GM19452 (cell line): ENCODE measurements around the gene DHRS4.
"Not testable (repeated sequence)": the region's sequence is repeated elsewhere in the genome, so short reads cannot be mapped to it uniquely, and the experiment has no call there.

Experiments
- ATAC-seq: cut with Tn5 transposase; IDR thresholded peaks from one replicate; pipeline ENCODE4 v1.9.1; 2021; ENCODE audit not compliant: unreplicated experiment

The DHRS4 gene

GRCh38 chr14:23981951-23982813 is 28.6 kb downstream of the DHRS4 start:
- not testable (repeated sequence) for ATAC-seq

DNA sequence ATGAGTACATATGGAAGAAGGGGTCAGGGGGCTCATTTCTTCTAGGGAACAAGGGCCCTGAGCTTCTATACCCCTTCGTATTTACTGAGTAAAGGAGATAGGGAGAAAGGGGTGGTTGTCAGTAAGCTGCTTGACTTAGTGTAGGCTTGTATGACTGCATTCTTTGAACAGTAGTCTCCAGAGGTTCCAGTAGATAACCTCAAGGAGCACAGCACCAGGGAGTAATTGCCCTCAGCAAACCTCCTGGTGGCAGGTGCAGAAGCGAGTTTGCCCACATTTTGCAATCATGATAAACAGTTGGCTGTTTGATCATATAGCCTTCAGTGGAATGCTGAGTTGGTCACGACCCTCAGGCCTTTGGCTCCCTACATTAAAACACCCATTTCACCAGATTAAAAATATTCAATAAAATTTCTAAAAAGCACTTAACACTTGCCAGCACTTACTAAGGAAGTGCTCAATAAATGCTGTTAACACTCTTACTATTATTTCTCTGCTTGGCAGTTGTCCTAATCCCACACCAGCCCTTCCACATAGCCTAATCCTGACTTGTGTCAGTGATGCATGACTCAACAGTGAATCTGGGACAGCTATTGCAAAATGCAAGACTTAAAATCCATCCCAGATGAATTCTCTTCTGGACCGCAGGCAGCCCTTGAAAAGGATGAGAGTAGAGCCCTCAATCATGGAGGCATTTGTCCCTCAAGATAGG is 31.5 kb downstream of the DHRS4 start:
- no peak for ATAC-seq

DNA sequence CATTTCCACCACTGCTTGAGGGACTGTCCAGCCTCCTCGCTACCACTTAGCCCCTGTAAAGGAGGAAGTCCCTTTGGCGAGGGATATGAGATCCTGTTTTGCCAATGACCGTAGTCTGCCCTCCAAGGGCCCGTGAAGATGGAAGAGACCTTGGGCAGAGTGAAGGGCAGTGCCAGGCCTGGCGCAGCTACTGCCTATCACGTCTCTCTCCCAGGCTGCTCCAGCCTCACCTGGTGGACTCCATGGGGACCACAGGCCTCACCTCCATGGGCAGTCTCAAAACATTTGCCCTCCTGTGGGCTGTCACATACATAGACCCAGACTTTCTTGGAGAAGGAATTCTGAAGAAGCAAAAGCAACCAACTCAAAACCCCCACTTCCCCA is 34.6 kb downstream of the DHRS4 start:
- peak; percentile 12 for ATAC-seq

- ATAC-seq: peak; percentile 88
These were observed 35.2 kb downstream of the DHRS4 start, which contains the start of gene DHRS4L2 for GRCh38 chr14:23988607-23989363. DHRS4L2 (plus strand) TSS chr14:23988929; CDS start chr14:23988948, 19 bp downstream.

GRCh38 chr14:23989734-23990445 is 36.3 kb downstream of the DHRS4 start:
- ATAC-seq: not testable (repeated sequence)

DNA sequence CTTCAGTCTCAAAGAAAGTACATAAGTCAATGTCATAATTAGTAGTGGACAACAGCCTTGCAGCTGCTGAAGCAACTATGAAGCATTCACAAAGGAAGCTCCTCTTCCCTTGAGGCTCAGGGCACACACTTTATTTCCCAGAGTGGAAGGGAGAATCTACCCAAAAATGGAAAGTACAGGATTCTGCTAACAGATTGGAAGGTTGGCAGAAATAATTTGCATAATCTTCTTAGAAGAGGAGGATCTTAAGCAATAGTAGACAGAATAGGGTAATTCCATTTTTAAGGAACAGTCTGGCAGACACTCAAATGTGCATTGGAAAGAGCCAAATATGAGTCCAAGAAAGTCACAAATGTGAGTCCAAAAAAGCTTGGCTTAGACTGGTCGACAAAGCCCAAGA is 37.4 kb downstream of the DHRS4 start:
- ATAC-seq: not testable (repeated sequence)

- not testable (repeated sequence) for ATAC-seq
These were observed 39.5 kb downstream of the DHRS4 start for GRCh38 chr14:23993042-23993441.

- ATAC-seq: not testable (repeated sequence)
These were observed 42.4 kb downstream of the DHRS4 start for GRCh38 chr14:23996009-23996408.

GRCh38 chr14:23996825-23997224 is 43.3 kb downstream of the DHRS4 start:
- not testable (repeated sequence) for ATAC-seq

- not testable (repeated sequence) for ATAC-seq
These were observed 46.1 kb downstream of the DHRS4 start for GRCh38 chr14:23999640-24000039.

GRCh38 chr14:24001078-24001477 is 47.5 kb downstream of the DHRS4 start:
- ATAC-seq: not testable (repeated sequence)

DNA sequence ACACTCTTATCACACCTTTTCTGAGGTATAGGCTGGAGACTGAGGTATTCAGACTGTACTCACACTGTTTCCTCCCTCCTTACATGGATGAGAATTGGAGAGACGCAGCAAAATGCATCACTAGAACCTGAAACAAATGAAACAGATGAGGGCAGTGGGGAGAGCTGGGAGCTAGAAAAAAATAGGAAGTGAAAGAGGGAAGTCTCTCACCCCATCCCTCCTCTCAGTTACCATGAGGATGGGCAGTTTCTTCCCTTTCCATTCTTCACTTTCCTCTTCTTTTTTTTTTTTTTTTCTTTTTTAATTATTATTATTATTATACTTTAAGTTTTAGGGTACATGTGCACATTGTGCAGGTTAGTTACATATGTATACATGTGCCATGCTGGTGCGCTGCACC is 48.1 kb downstream of the DHRS4 start:
- ATAC-seq: not testable (repeated sequence)

GRCh38 chr14:24006471-24006816 is 52.9 kb downstream of the DHRS4 start:
- peak; percentile 22 for ATAC-seq

DNA sequence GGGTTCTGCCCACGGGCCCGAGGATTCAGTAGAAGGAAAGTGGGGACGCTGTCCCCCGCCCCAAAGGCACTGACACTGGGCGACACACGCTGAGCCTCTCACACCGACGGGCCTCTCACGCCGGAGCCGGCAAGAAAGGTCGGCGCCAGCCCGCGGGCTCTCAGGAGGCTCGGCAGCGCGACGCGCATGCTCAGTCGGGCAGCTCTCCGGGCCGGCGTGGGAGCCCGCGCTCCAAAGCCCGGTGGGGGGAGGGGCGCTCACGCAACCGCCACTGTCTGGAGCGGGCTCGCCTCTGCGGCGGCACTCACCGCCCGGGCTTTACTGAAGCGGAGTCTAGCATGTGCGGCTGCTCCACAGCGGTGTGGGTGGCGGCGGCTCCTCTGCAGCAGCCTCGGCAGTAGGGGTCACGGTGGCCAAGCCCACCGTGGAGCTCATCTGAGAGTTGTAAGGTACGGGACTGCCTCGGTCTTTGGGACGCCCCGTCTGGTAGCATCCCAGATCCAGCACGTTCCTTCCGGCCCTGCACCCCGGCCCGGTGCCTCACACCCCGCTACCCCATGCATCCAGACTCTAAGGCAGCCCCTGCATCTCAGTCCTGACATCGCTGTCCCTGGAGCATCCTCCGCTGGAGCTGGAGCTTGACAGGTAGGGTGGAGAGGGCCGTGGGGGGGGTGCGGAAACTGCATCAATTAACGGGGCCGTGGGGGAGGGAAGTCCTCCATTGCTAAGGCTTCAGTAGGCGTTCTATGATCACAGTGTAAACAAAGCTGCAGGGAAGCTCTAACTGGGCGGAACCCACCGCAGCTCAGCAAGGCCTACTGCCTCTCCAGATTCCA is 53.5 kb downstream of the DHRS4 start:
- ATAC-seq: peak; percentile 69

DNA sequence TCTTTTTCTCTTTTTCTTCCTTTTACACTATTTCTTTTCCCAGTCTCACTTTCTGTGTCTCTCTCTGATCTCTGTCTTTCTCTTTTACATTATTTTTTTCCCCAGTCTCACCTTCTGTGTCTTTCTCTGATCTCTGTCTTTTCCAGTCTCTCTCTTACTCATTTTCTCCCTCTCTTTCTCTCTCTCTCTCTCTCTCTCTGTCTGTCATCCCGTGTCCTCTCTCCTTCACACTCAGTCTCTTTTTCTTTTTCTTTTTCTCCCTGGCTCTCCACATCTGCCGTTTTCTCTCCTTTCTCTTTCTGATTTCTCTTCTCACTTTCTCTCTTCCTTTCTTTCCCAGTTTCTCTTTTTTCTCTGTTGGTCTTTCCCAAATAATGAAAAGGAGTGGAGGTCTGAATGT is 57.5 kb downstream of the DHRS4 start:
- no peak for ATAC-seq

DNA sequence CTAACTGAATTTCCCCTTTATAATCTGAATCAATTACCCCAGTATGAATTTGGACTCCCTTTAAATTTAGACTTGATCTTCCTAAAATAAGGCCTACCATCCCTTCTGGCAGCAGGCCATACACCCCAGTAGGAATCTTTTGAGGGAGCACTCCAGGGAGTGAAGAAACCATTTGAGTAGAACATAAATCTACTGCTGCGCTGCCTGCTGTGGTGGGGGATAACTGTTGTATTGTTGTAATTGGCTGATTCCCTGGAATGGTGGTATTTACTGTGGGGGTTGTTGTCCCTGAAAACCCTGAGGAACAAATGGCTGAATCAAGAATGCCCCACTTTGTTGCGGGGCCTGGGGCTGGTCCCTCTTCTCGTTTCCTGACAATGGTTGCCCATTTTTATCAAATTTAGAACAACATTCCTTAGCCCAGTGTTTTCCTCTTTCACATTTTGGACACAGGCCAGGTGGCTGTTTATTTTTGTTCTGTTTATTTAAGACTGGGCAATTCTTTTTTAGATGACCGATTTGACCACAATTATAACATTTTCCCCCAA is 59.2 kb downstream of the DHRS4 start:
- not testable (repeated sequence) for ATAC-seq

GRCh38 chr14:24013654-24014514 is 60.3 kb downstream of the DHRS4 start:
- ATAC-seq: no peak

DNA sequence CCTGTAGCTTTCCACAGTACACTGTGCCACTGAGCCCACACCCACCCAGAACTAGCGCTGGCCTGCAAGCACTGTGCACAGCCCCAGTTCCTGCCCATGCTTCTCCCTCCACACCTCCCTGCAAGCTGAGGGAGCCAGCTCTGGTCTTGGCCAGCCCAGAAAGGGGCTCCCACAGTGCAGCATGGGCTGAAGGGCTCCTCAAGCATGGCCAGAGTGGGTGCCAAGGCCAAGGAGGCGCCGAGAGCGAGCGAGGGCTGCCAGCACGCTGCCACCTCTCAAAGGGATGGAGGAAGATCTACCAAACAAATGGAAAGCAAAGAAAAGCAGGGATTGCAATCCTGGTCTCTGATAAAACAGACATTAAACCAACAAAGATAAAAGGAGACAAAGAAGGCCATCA is 62.2 kb downstream of the DHRS4 start:
- ATAC-seq: not testable (repeated sequence)
